ENCODE data around the gene UBE2S. TPM values are rescaled to one million over a fixed set of nuclear protein-coding genes. Genes with fewer than 3 reads are reported as not detected.

The UBE2S gene
- total RNA-seq, 4 donors from 2014 or later = 7.4 to 25.6 (median 13.0) TPM

DNA sequence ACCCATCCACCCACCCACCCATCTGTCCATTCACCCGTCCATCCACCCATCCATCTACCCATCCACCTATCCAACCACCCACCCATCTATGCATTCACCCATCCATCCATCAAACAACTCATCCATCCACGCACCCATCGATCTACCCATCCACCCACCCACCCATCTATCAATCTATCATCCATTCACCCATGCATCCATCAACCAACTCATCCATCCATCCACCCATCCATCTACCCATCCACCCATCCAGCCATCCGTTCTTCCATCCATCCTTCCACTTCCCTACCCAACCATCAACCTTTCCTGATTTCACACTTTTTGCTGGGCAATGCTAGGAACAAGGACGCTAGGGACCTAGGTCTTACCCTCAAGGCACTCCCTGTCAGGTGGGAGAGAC lies 25.6 kb downstream of the UBE2S start:
- ATAC-seq (ENCODE audit: low FRiP score) = no peak
- no peak for DNase-seq (ENCODE audit: low spot score)

DNA sequence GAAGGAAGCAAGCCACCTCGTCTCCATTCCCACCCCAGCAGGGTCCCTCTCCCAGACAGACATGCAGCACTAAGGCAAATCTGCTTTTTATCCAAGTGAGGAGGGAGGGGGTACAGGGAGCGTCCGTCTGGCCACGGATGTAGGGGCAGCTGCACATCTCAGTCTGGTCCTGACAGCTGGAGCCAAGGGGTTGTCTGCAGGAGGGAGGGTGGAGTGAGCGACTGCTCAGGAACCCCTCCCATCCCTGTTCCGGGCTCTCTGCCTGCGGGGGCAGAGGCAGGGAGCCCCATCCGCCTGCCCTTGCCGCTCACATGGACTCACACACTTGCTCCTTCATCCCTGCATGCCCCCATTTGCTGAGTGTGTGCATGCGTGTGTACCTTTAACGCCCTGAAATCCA lies 28.4 kb downstream of the UBE2S start:
- TF ChIP-seq, protein P1, sequence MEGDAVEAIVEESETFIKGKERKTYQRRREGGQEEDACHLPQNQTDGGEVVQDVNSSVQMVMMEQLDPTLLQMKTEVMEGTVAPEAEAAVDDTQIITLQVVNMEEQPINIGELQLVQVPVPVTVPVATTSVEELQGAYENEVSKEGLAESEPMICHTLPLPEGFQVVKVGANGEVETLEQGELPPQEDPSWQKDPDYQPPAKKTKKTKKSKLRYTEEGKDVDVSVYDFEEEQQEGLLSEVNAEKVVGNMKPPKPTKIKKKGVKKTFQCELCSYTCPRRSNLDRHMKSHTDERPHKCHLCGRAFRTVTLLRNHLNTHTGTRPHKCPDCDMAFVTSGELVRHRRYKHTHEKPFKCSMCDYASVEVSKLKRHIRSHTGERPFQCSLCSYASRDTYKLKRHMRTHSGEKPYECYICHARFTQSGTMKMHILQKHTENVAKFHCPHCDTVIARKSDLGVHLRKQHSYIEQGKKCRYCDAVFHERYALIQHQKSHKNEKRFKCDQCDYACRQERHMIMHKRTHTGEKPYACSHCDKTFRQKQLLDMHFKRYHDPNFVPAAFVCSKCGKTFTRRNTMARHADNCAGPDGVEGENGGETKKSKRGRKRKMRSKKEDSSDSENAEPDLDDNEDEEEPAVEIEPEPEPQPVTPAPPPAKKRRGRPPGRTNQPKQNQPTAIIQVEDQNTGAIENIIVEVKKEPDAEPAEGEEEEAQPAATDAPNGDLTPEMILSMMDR (IDR thresholded peaks at IDR 0.05) = no peak
- no peak for ATAC-seq (ENCODE audit: low FRiP score)
- no peak for DNase-seq (ENCODE audit: low spot score)

More for the DNA sequence above, 25.6 kb downstream of the UBE2S start:
- TF ChIP-seq, protein P1 (IDR thresholded peaks at IDR 0.05) = no peak

DNA sequence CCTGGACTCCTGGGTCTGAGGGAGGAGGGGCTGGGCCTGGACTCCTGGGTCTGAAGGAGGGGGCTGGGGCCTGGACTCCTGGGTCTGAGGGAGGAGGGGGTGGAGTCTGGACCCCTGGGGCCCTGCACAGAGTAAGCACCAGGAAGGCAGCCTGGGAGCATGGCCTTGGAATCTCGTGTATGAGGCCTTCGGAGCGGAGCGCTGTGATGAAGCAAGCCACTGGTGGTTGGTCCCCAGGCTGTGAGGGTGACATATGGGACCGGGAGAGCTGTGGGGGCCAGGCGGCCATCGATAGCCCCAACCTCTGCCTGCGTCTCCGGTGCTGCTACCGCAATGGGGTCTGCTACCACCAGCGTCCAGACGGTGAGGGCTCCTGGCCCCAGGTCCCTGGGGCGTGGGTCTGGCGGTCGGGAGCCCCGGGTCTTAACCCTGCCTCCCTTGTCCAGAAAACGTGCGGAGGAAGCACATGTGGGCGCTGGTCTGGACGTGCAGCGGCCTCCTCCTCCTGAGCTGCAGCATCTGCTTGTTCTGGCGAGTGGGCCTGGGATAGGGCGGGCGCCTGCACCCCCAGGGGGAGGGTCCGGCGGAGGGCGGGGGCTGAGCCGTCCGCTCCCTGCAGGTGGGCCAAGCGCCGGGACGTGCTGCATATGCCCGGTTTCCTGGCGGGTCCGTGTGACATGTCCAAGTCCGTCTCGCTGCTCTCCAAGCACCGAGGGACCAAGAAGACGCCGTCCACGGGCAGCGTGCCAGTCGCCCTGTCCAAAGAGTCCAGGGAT lies 30.0 kb downstream of the UBE2S start:
- DNase-seq (ENCODE audit: low spot score) (no peak), ATAC-seq (ENCODE audit: low FRiP score) (no peak)
- TF ChIP-seq, protein P1 (IDR thresholded peaks at IDR 0.05) = no peak

DNA sequence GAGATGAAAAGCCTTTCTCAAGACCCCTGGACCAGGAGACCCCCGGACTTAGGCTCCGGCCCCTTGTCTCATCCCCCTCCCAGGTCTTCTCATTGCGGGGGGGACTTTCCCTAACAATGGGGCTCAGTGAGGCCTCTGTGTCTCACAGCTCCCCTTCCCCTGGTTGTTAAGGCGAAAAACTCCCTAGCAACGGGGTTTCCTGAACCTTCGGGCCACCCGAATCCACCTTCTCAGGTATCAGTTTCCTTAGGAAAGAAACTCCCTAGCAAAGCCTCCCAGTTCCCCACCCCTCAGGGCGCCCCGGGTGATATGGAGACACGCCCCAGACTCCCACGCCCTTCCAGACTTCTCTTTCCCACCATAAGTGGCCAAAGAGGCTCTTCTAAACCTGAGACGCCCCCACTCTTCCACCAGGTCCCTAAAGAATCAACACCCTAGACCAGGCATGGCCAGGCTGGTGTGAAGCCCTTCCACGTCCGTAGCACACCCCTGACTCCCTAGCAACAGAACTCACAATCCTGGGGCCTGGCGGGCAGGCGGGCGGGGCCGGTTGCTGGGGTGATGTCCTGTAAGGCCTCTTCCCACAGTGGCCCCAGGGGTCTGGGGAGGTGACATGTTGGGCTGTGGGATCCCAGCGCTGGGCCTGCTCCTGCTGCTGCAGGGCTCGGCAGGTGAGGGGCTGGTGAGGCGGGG lies 31.2 kb downstream of the UBE2S start, which contains the start of gene TMEM190:
Gene TMEM190 (plus strand): TSS at position 586 of the 693 bp plus-strand sequence. CDS start 28 bp downstream, at position 614.
- no peak for ATAC-seq (ENCODE audit: low FRiP score)
- TF ChIP-seq, protein P1 (IDR thresholded peaks at IDR 0.05) = no peak

DNA sequence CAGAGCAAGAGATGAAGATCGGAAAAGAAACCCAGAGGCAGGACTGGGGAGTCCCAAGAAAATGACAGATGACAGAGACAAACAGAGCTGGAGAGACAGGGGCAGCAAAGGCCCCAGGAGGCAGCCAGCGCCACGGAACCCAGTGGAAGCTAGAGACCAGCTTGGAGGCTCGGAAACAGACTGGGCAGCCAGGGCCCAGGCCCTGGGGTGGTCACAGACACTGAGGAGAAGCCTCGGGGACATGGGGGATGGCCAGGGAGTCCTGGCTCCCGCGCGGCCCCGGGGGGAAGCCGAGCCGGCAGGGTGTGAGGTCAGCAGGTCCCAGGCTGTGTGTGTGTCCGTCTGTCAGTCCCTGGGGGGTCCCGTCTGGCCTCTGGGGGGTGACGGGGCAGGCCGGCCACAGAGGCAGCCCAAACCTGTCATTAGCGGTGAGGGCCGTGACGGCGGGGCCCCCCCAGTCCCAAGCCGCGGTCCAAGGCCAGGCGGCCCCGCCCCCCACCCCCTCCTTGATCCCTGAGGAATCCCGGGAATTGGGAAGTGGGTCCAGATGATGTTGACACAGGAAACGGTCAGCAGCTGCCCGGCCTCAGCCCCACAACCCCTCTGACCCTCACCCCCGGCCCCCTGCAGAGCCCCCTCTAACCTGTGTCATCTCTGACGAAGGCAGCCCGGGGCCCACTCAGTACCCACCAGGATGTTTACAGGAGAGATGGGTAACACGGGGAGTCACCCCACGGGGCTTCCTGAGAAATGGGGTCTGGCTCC lies 33.4 kb downstream of the UBE2S start:
- ATAC-seq (ENCODE audit: low FRiP score) (no peak), DNase-seq (ENCODE audit: low spot score) (no peak)
- TF ChIP-seq, protein P1 (IDR thresholded peaks at IDR 0.05) = no peak

More for the DNA sequence above, 31.2 kb downstream of the UBE2S start, which contains the start of gene TMEM190:
- no peak for DNase-seq (ENCODE audit: low spot score)

DNA sequence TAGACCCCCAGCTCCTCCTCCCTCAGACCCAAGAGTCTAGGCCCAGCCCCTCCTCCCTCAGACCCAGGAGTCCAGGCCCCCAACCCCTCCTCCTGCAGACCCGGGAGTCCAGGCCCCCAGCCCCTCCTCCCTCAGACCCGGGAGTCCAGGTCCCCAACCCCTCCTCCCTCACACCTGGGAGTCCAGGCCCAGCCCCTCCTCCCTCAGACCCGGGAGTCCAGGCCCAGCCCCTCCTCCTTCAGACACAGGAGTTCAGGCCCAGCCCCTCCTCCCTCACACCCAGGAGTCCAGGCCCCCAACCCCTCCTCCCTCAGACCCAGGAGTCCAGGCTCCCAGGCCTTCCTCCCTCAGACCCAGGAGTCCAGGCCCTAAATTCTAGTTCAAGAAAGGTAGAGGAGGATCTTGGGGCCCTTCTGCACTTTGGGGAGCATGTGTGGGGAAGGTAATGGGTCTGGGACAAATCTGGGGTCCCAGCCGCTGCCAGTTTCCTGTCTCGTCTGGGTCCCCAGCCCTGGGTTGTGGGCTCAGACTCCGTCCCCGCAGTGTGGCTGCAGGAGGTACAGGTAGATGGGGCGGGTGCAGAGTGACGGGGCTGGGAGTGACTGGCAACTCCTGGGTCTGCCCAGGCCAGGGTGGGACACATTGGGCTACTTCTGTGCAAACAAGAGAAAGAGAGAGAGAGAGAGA lies 34.1 kb downstream of the UBE2S start:
- TF ChIP-seq, protein P1 (IDR thresholded peaks at IDR 0.05) = no peak
- DNase-seq (ENCODE audit: low spot score) (no peak), ATAC-seq (ENCODE audit: low FRiP score) (no peak)
